SK-N-SH (cell line): ENCODE measurements around the gene ERGIC2. TPM values are rescaled to one million over a fixed set of nuclear protein-coding genes. Genes with fewer than 3 reads are reported as not detected.

Experiments used
- CTCF ChIA-PET: fragments of 300-600, 350-600 bp; formaldehyde crosslinking; extraction: SDS; loops from one replicate; lab custom pipeline; 2021; lab: Yijun Ruan, JAX
- POLR2A ChIA-PET: fragments of 350-600 bp; sonication (Branson Sonifier 250); formaldehyde crosslinking; extraction: SDS; loops from one replicate; lab custom pipeline; 2020; ENCODE audit warnings: antibody characterized with exemption, inconsistent platforms; lab: Yijun Ruan, JAX
- DNase-seq: peaks from one replicate; pipeline ENCODE4 v3.0.0; 2012
- H2AFZ ChIP-seq: fragments of 200-600 bp; sonication (generic); 2 replicates; pipeline ENCODE4 v1.8.1; 2016; ENCODE audit warnings: antibody characterized with exemption, mild to moderate bottlenecking, low read depth
- H3F3A ChIP-seq: fragments of 200-600 bp; sonication (generic); replicated peaks from 2 replicates; pipeline ENCODE3; 2016; ENCODE audit warnings: antibody characterized with exemption, mild to moderate bottlenecking; ENCODE audit not compliant: insufficient read depth
- H3K27ac ChIP-seq, 2 experiments: fragments of 200-500 bp in 1 of 2; fragments of 200-600 bp in 1 of 2; sonication (Bioruptor generic) in 1 of 2; sonication (generic), shearing (Covaris generic) in 1 of 2; 2 replicates each; pipeline versions ENCODE4 v1.5.1 to v1.6.1; 2014 to 2016; ENCODE audit warnings: low read depth in 2 of 2, inconsistent platforms in 1 of 2, low read length in 1 of 2, mild to moderate bottlenecking in 1 of 2, mixed read lengths in 1 of 2
- H3K27me3 ChIP-seq: fragments of 200-600 bp; sonication (generic), shearing (Covaris generic); 2 replicates; pipeline ENCODE4 v1.6.1; 2016; ENCODE audit warnings: mixed run types; ENCODE audit not compliant: insufficient read depth
- H3K36me3 ChIP-seq, 2 experiments: fragments of 200-500 bp in 1 of 2; fragments of 200-600 bp in 1 of 2; sonication (Bioruptor generic) in 1 of 2; sonication (generic) in 1 of 2; replicated peaks in 1 of 2; 2 replicates each; pipeline versions ENCODE3 to v1.5.1; 2014 to 2016; ENCODE audit warnings: low read length in 1 of 2, mild to moderate bottlenecking in 1 of 2; ENCODE audit not compliant: insufficient read depth in 2 of 2, control insufficient read depth in 1 of 2
- H3K4me1 ChIP-seq, 2 experiments: fragments of 200-500 bp in 1 of 2; fragments of 200-600 bp in 1 of 2; sonication (Bioruptor generic) in 1 of 2; sonication (generic), shearing (Covaris generic) in 1 of 2; 2 replicates each; pipeline versions ENCODE4 v1.5.1 to v1.6.1; 2014 to 2016; ENCODE audit warnings: low read depth in 1 of 2, low read length in 1 of 2, mixed run types in 1 of 2; ENCODE audit not compliant: insufficient read depth in 2 of 2, control insufficient read depth in 1 of 2
- H3K4me2 ChIP-seq: fragments of 200-600 bp; sonication (generic), shearing (Covaris generic); 2 replicates; pipeline ENCODE4 v1.6.1; 2017; ENCODE audit warnings: mixed run types
- H3K4me3 ChIP-seq, 2 experiments: fragments of 200-500 bp in 1 of 2; fragments of 200-600 bp in 1 of 2; sonication (Bioruptor generic) in 1 of 2; sonication (generic), shearing (Covaris generic) in 1 of 2; 2 replicates each; pipeline versions ENCODE4 v1.5.1 to v1.8.1; 2014 to 2016; ENCODE audit warnings: low read depth in 2 of 2, inconsistent platforms in 1 of 2, low read length in 1 of 2, mild to moderate bottlenecking in 1 of 2, mixed read lengths in 1 of 2, moderate library complexity in 1 of 2
- H3K79me2 ChIP-seq: fragments of 200-600 bp; sonication (generic); 2 replicates; pipeline ENCODE4 v1.8.1; 2017; ENCODE audit warnings: mild to moderate bottlenecking; ENCODE audit not compliant: insufficient read depth
- H3K9ac ChIP-seq: fragments of 200-600 bp; sonication (generic); 2 replicates; pipeline ENCODE4 v1.6.1; 2017; ENCODE audit warnings: mixed run types
- H3K9me2 ChIP-seq: fragments of 200-600 bp; sonication (generic); 2 replicates; pipeline ENCODE4 v1.6.1; 2017; ENCODE audit warnings: mixed run types
- H3K9me3 ChIP-seq: fragments of 200-600 bp; sonication (generic); 2 replicates; pipeline ENCODE4 v1.6.1; 2017; ENCODE audit warnings: mixed run types, mild to moderate bottlenecking, moderate library complexity
- H4K20me1 ChIP-seq: fragments of 200-600 bp; sonication (generic); 2 replicates; pipeline ENCODE4 v1.6.1; 2017; ENCODE audit warnings: mild to moderate bottlenecking, mixed run types; ENCODE audit not compliant: insufficient read depth
- CHD2 ChIP-seq: fragments of 150-350 bp; IDR thresholded peaks from 2 replicates; pipeline ENCODE4 v1.6.1; 2018; ENCODE audit warnings: low read length; ENCODE audit not compliant: partially characterized antibody
- ELF1 ChIP-seq: IDR thresholded peaks from 2 replicates; pipeline ENCODE4 v1.4.0; 2012
- EP300 ChIP-seq, 2 experiments: IDR thresholded peaks; 2 replicates each; pipeline versions ENCODE4 v1.4.0 to v1.6.1; 2012; ENCODE audit warnings: borderline replicate concordance in 1 of 2, low read depth in 1 of 2, low read length in 1 of 2
- FOSL2 ChIP-seq: IDR thresholded peaks from 2 replicates; pipeline ENCODE4 v1.4.0; 2012; ENCODE audit warnings: low read depth, mild to moderate bottlenecking, moderate library complexity, borderline replicate concordance
- FOXJ3 ChIP-seq: sonication (generic); formaldehyde crosslinking; IDR thresholded peaks from 2 replicates; pipeline ENCODE4 v1.5.1; 2020; ENCODE audit warnings: mild to moderate bottlenecking, missing genetic modification reagents
- GABPA ChIP-seq: IDR thresholded peaks from 2 replicates; pipeline ENCODE4 v1.4.0; 2012; ENCODE audit warnings: low read depth, mild to moderate bottlenecking
- GATA2 ChIP-seq: sonication (generic); formaldehyde crosslinking; IDR thresholded peaks from 2 replicates; pipeline ENCODE4 v1.5.0; 2020; ENCODE audit warnings: mild to moderate bottlenecking, missing genetic modification reagents
- JUND ChIP-seq: IDR thresholded peaks from 2 replicates; pipeline ENCODE4 v1.4.0; 2012
- MEF2A ChIP-seq: IDR thresholded peaks from 2 replicates; pipeline ENCODE4 v1.4.0; 2012; ENCODE audit warnings: low read depth, borderline replicate concordance
- MXI1 ChIP-seq: IDR thresholded peaks from 2 replicates; pipeline ENCODE4 v1.6.1; 2012; ENCODE audit warnings: mild to moderate bottlenecking, low read depth, low read length, improper control_type of control experiment
- NFIC ChIP-seq: IDR thresholded peaks from 2 replicates; pipeline ENCODE4 v1.4.0; 2012; ENCODE audit warnings: borderline replicate concordance
- NRF1 ChIP-seq: IDR thresholded peaks from 2 replicates; pipeline ENCODE4 v1.6.1; 2012; ENCODE audit warnings: low read depth, mild to moderate bottlenecking, low read length
- RFX5 ChIP-seq: IDR thresholded peaks from 2 replicates; pipeline ENCODE4 v1.6.1; 2012; ENCODE audit warnings: mild to moderate bottlenecking, improper control_type of control experiment, low read length
- SMC3 ChIP-seq: IDR thresholded peaks from 2 replicates; pipeline ENCODE4 v1.6.1; 2012; ENCODE audit warnings: low read depth, low read length, improper control_type of control experiment
- TAF1 ChIP-seq: IDR thresholded peaks from 2 replicates; pipeline ENCODE4 v1.6.1; 2012; ENCODE audit warnings: low read depth, mild to moderate bottlenecking, low read length, moderate library complexity, borderline replicate concordance
- TCF12 ChIP-seq: IDR thresholded peaks from 2 replicates; pipeline ENCODE4 v1.4.0; 2012
- TEAD4 ChIP-seq: IDR thresholded peaks from 2 replicates; pipeline ENCODE4 v1.4.0; 2012; ENCODE audit warnings: mild to moderate bottlenecking, borderline replicate concordance; ENCODE audit not compliant: insufficient read depth
- WGBS: methylation state at CpG from one replicate; pipeline ENCODE4 v1.1.6; 2017; ENCODE audit warnings: low lambda C conversion rate; 5-methylcytosine and 5-hydroxymethylcytosine counted together
- polyA plus RNA-seq, 3 experiments: library from polyadenylated mRNA; depleted of rRNA; stranded (reverse); fragments of >200 nt; gene quantifications; 2 replicates each; pipeline ENCODE4 v1.2.3, GENCODE V29; 2012
- TF ChIP-seq, protein P1 (sequence below): IDR thresholded peaks from 2 replicates; pipeline ENCODE4 v1.6.1; 2012; ENCODE audit warnings: mild to moderate bottlenecking, low read depth, low read length, moderate library complexity
- TF ChIP-seq, protein P2 (sequence below): fragments of 150-350 bp; IDR thresholded peaks from 2 replicates; pipeline ENCODE4 v1.6.1; 2017; ENCODE audit warnings: antibody characterized with exemption, low read length, low read depth, borderline replicate concordance
- TF ChIP-seq, protein P3 (sequence below): IDR thresholded peaks from 2 replicates; pipeline ENCODE4 v1.4.0; 2012; ENCODE audit warnings: low read depth, borderline replicate concordance

The ERGIC2 gene
- polyA plus RNA-seq, 1 of the 3 experiments (the other 2 are of a cell fraction), result 22.1 TPM

DNA sequence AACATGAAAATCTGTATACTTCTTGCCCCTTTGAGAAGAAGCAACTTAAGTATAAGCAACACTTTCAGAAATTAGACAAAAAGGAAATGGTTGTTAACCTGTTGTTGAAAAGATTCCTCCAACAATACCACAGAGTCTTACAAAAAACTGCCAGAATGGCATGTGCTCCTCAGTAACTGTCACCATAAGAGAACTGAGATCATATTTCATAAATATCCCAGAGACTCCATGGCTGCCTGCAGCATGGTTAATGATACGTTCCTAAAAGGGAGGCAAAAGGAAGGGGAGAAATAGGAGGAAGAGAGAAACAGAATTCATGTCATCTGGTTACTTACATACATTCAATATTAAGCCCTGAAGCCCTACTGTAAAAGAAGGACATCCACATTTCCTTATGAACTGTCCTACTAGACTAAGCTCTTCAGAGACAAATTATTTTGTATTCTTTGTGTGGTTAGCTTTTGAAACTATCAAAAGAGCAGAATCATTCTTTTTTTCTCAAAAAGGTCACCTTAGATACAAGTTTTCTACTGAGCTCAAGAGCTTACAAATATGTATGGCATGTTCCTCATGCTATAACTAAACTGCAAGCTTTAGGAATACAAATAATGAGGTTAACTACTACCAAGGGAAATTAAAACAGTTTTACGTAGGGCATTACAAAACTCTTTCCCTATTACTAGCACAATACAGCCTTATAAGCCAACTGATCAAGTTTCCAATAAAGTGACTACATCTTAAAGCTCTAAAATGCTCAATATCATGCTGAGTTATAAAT is 37.8 kb downstream of the ERGIC2 start:
- WGBS, result 92% methylated on average over 2 of the region's 2 CpGs
- no peaks in the 10 kb centered on the region for H3K79me2 ChIP-seq
- no peaks in the 10 kb centered on the region for H3K27me3 ChIP-seq
- H3K4me1 ChIP-seq, result no peaks in the 10 kb centered on the region
- no peak overlapping the region for H3K4me3 ChIP-seq
- H3F3A ChIP-seq, result peaks cover 6% of the 10 kb centered on the region
- no peak for DNase-seq
- H3K36me3 ChIP-seq, result peaks cover 66 to 69% of the 10 kb centered on the region in 2 experiments
- ChIA-PET CTCF (no interaction called here), POLR2A (no interaction called here)
- no peak overlapping the region for H3K27ac ChIP-seq
- TF ChIP-seq SMC3 (no peak), FOSL2 (no peak), FOXJ3 (no peak), TCF12 (no peak), GABPA (no peak), RFX5 (no peak), TAF1 (no peak), NFIC (no peak), EP300 (IDR thresholded peaks at IDR 0.05; ENCODE audit: borderline replicate concordance in 1 of 2, low read depth in 1 of 2, low read length in 1 of 2) (no peak), JUND (no peak), ELF1 (no peak), TEAD4 (no peak), NRF1 (no peak), MXI1 (no peak)
- TF ChIP-seq, protein P1, sequence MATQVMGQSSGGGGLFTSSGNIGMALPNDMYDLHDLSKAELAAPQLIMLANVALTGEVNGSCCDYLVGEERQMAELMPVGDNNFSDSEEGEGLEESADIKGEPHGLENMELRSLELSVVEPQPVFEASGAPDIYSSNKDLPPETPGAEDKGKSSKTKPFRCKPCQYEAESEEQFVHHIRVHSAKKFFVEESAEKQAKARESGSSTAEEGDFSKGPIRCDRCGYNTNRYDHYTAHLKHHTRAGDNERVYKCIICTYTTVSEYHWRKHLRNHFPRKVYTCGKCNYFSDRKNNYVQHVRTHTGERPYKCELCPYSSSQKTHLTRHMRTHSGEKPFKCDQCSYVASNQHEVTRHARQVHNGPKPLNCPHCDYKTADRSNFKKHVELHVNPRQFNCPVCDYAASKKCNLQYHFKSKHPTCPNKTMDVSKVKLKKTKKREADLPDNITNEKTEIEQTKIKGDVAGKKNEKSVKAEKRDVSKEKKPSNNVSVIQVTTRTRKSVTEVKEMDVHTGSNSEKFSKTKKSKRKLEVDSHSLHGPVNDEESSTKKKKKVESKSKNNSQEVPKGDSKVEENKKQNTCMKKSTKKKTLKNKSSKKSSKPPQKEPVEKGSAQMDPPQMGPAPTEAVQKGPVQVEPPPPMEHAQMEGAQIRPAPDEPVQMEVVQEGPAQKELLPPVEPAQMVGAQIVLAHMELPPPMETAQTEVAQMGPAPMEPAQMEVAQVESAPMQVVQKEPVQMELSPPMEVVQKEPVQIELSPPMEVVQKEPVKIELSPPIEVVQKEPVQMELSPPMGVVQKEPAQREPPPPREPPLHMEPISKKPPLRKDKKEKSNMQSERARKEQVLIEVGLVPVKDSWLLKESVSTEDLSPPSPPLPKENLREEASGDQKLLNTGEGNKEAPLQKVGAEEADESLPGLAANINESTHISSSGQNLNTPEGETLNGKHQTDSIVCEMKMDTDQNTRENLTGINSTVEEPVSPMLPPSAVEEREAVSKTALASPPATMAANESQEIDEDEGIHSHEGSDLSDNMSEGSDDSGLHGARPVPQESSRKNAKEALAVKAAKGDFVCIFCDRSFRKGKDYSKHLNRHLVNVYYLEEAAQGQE, result no peak
- TF ChIP-seq, all 33 proteins: peak for 0
- H3K9me3 ChIP-seq, result no peaks in the 10 kb centered on the region
- no peak overlapping the region for H3K4me2 ChIP-seq
- no peaks in the 10 kb centered on the region for H4K20me1 ChIP-seq
- H3K9me2 ChIP-seq, result 0 out of 2 replicates have a peak, but pooled peaks cover 3% of the 10 kb centered on the region
- no peak overlapping the region for H2AFZ ChIP-seq
- H3K9ac ChIP-seq, result no peak overlapping the region

DNA sequence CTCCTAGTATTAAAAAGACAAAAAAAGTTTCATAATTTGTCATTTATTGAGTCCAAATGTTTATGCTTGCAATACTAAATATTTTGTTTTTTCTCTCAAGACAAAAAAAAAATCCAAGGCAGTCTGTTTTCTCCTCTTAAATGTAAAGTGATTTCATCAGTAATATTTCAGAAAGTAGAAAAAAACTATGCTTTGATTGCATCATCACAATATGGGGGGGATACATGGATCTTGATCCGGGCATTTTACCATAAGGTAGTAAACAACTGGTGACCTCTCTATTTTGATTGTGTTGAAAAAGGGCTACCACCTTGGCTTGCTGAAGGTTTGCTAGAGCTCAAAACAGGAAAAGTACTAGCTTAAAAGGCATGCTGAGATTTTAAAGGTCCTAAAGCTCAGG is 43.6 kb downstream of the ERGIC2 start:
- Histone ChIP-seq H3K4me2 (no peak overlapping the region), H3K4me3 (no peak overlapping the region), H3K27me3 (no peaks in the 10 kb centered on the region), H2AFZ (no peak overlapping the region)
- WGBS, result 93% methylated on average over 1 of the region's 1 CpG
- no peak for TF ChIP-seq GABPA
- TF ChIP-seq, protein P2, sequence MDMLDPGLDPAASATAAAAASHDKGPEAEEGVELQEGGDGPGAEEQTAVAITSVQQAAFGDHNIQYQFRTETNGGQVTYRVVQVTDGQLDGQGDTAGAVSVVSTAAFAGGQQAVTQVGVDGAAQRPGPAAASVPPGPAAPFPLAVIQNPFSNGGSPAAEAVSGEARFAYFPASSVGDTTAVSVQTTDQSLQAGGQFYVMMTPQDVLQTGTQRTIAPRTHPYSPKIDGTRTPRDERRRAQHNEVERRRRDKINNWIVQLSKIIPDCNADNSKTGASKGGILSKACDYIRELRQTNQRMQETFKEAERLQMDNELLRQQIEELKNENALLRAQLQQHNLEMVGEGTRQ, result no peak
- no peak for TF ChIP-seq MEF2A
- TF ChIP-seq GATA2, result no peak
- TF ChIP-seq, protein P3, sequence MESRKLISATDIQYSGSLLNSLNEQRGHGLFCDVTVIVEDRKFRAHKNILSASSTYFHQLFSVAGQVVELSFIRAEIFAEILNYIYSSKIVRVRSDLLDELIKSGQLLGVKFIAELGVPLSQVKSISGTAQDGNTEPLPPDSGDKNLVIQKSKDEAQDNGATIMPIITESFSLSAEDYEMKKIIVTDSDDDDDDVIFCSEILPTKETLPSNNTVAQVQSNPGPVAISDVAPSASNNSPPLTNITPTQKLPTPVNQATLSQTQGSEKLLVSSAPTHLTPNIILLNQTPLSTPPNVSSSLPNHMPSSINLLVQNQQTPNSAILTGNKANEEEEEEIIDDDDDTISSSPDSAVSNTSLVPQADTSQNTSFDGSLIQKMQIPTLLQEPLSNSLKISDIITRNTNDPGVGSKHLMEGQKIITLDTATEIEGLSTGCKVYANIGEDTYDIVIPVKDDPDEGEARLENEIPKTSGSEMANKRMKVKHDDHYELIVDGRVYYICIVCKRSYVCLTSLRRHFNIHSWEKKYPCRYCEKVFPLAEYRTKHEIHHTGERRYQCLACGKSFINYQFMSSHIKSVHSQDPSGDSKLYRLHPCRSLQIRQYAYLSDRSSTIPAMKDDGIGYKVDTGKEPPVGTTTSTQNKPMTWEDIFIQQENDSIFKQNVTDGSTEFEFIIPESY, result no peak
- TF ChIP-seq CHD2, result no peak
- TF ChIP-seq, all 33 proteins: peak for 0
- Histone ChIP-seq H3K9me3 (no peaks in the 10 kb centered on the region), H3K9me2 (no peaks in the 10 kb centered on the region), H3K4me1 (no peaks in the 10 kb centered on the region), H3K9ac (no peak overlapping the region), H4K20me1 (no peaks in the 10 kb centered on the region), H3K36me3 (peaks cover 29 to 56% of the 10 kb centered on the region in 2 experiments), H3F3A (peaks cover 6% of the 10 kb centered on the region), H3K27ac (no peak overlapping the region), H3K79me2 (no peaks in the 10 kb centered on the region)
- ChIA-PET CTCF (interaction anchor here (1.7 kb wide), 1 partner anchor 20 kb away, joined by 8 read pairs; no protein-coding TSS in a partner anchor), POLR2A (no interaction called here)
- DNase-seq, result no peak
